Measurements from ENCODE around the gene SLC27A3. TPM values are rescaled to one million over a fixed set of nuclear protein-coding genes. Genes with fewer than 3 reads are reported as not detected.
A peak's percentile ranks its signal among the peaks of the same experiment; 100 is the strongest.
"Not testable (repeated sequence)": the region's sequence is repeated elsewhere in the genome, so short reads cannot be mapped to it uniquely, and the experiment has no call there.

The SLC27A3 gene
- total and polyA plus RNA-seq, 2 donors from 2014 or later, result 36.9 to 54.0 TPM

GRCh38 chr1:153760440-153760839, 14.8 kb upstream of the SLC27A3 start:
- FAIRE-seq (no peak), DNase-seq (no peak)
- H3K4me3 ChIP-seq (ENCODE audit: low read length in 3 of 3), result no peak overlapping the region
- H3K27ac ChIP-seq (ENCODE audit: low read depth in 2 of 2, low read length in 2 of 2), result no peak overlapping the region
- peaks cover 10 to 60% (median 54%) of the 10 kb centered on the region in 3 donors for H3K36me3 ChIP-seq (ENCODE audit: control insufficient read depth in 2 of 3, insufficient read depth in 3 of 3, low read length in 3 of 3)
- peaks cover 0 to 9% (median 4%) of the 10 kb centered on the region in 3 donors for H3K4me1 ChIP-seq (ENCODE audit: control insufficient read depth in 2 of 3, insufficient read depth in 2 of 3, low read depth in 1 of 3, low read length in 3 of 3)
- no peak for TF ChIP-seq CTCF (IDR thresholded peaks at IDR 0.05; ENCODE audit: borderline replicate concordance, extremely low read depth, insufficient read depth)
- H3K9ac ChIP-seq (ENCODE audit: low read length in 3 of 3), result no peak overlapping the region
- H3K27me3 ChIP-seq (ENCODE audit: control insufficient read depth, insufficient read depth, low read length), result no peaks in the 10 kb centered on the region
- H3K9me3 ChIP-seq (ENCODE audit: control insufficient read depth in 2 of 3, insufficient read depth in 1 of 3, low read length in 3 of 3), result no peaks in the 10 kb centered on the region
- intact Hi-C loops (cut with DNase I), result loop anchor here (10.0 kb wide), 1 partner anchor 76 kb away; no protein-coding TSS in a partner anchor

GRCh38 chr1:153763365-153764225, 11.6 kb upstream of the SLC27A3 start:
- no peak overlapping the region for H3K9ac ChIP-seq (ENCODE audit: low read length in 3 of 3)
- no peaks in the 10 kb centered on the region for H3K9me3 ChIP-seq (ENCODE audit: control insufficient read depth in 2 of 3, insufficient read depth in 1 of 3, low read length in 3 of 3)
- H3K27ac ChIP-seq (ENCODE audit: low read depth in 2 of 2, low read length in 2 of 2), result peak overlapping the region in 1 of 2 donors; percentile 55
- TF ChIP-seq CTCF (IDR thresholded peaks at IDR 0.05; ENCODE audit: borderline replicate concordance, extremely low read depth, insufficient read depth), result no peak
- H3K36me3 ChIP-seq (ENCODE audit: control insufficient read depth in 2 of 3, insufficient read depth in 3 of 3, low read length in 3 of 3), result peaks cover 11 to 58% (median 57%) of the 10 kb centered on the region in 3 donors
- DNase-seq (peak in 1 of 5 donors; percentile 50), FAIRE-seq (no peak)
- no peak overlapping the region for H3K4me3 ChIP-seq (ENCODE audit: low read length in 3 of 3)
- no peaks in the 10 kb centered on the region for H3K27me3 ChIP-seq (ENCODE audit: control insufficient read depth, insufficient read depth, low read length)
- intact Hi-C loops (cut with DNase I), result loop anchor here (10.0 kb wide), 1 partner anchor 79 kb away; no protein-coding TSS in a partner anchor
- peaks cover 0 to 12% (median 0%) of the 10 kb centered on the region in 3 donors for H3K4me1 ChIP-seq (ENCODE audit: control insufficient read depth in 2 of 3, insufficient read depth in 2 of 3, low read depth in 1 of 3, low read length in 3 of 3)

GRCh38 chr1:153764310-153764709, 10.9 kb upstream of the SLC27A3 start:
- FAIRE-seq (no peak), DNase-seq (no peak)
- H3K4me1 ChIP-seq (ENCODE audit: control insufficient read depth in 2 of 3, insufficient read depth in 2 of 3, low read depth in 1 of 3, low read length in 3 of 3), result peaks cover 0 to 12% (median 0%) of the 10 kb centered on the region in 3 donors
- TF ChIP-seq CTCF (IDR thresholded peaks at IDR 0.05; ENCODE audit: borderline replicate concordance, extremely low read depth, insufficient read depth), result no peak
- H3K4me3 ChIP-seq (ENCODE audit: low read length in 3 of 3), result no peak overlapping the region
- intact Hi-C loops (cut with DNase I), result loop anchor here (10.0 kb wide), 1 partner anchor 80 kb away; no protein-coding TSS in a partner anchor
- H3K27me3 ChIP-seq (ENCODE audit: control insufficient read depth, insufficient read depth, low read length), result no peaks in the 10 kb centered on the region
- peaks cover 11 to 62% (median 56%) of the 10 kb centered on the region in 3 donors for H3K36me3 ChIP-seq (ENCODE audit: control insufficient read depth in 2 of 3, insufficient read depth in 3 of 3, low read length in 3 of 3)
- H3K27ac ChIP-seq (ENCODE audit: low read depth in 2 of 2, low read length in 2 of 2), result peak overlapping the region in 1 of 2 donors; percentile 55
- no peak overlapping the region for H3K9ac ChIP-seq (ENCODE audit: low read length in 3 of 3)
- H3K9me3 ChIP-seq (ENCODE audit: control insufficient read depth in 2 of 3, insufficient read depth in 1 of 3, low read length in 3 of 3), result no peaks in the 10 kb centered on the region

- not testable (repeated sequence) for DNase-seq; H3K4me3 ChIP-seq (ENCODE audit: low read length in 3 of 3); H3K27ac ChIP-seq (ENCODE audit: low read depth in 2 of 2, low read length in 2 of 2); FAIRE-seq; H3K9ac ChIP-seq (ENCODE audit: low read length in 3 of 3); H3K27me3 ChIP-seq (ENCODE audit: control insufficient read depth, insufficient read depth, low read length); H3K9me3 ChIP-seq (ENCODE audit: control insufficient read depth in 2 of 3, insufficient read depth in 1 of 3, low read length in 3 of 3)
- intact Hi-C loops (cut with DNase I), result loop anchor here (10.0 kb wide), 1 partner anchor 82 kb away; no protein-coding TSS in a partner anchor
- peaks cover 0 to 18% (median 6%) of the 10 kb centered on the region in 3 donors for H3K4me1 ChIP-seq (ENCODE audit: control insufficient read depth in 2 of 3, insufficient read depth in 2 of 3, low read depth in 1 of 3, low read length in 3 of 3)
- H3K36me3 ChIP-seq (ENCODE audit: control insufficient read depth in 2 of 3, insufficient read depth in 3 of 3, low read length in 3 of 3), result peaks cover 14 to 53% (median 37%) of the 10 kb centered on the region in 3 donors
Measured at GRCh38 chr1:153766663-153767062, 8.5 kb upstream of the SLC27A3 start.

All from kidney (tissue), 14 donors.